Measurements from ENCODE around the gene SGCA.

DNA sequence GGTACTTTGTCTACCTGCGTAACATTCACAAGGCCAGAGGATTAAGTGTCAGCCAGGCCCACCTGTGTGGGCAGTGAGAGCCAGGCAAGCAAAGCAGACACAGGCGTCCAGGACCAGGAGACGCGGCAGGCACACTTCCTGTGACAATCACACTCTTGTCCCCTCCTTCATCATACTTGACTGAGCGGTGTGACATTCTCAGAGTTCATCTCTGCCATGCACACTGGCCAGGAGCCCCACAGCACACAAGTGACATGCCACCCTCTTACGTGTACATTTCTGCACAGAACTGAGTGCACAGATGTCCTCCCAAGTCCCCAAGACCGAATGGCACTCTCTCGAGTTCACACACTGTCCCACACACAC lies 24.1 kb upstream of the SGCA start:
- TF ChIP-seq POU2F2 (IDR thresholded peaks at IDR 0.05; ENCODE audit: low read depth, low read length) (no peak), POLR2AphosphoS5 (IDR thresholded peaks at IDR 0.05; ENCODE audit: low read depth, low read length) (no peak), PAX5 (IDR thresholded peaks at IDR 0.05; ENCODE audit: insufficient read depth, low read length, severe bottlenecking) (no peak), POLR2A (IDR thresholded peaks at IDR 0.05; ENCODE audit: low read depth, low read length) (no peak), TAF1 (IDR thresholded peaks at IDR 0.05; ENCODE audit: low read depth, low read length) (no peak)
